Measurements from ENCODE around the gene B3GLCT.

- TF ChIP-seq EZH2 (IDR thresholded peaks at IDR 0.05; ENCODE audit: insufficient read depth, poor library complexity, severe bottlenecking) = no peak
- TF ChIP-seq EZH2phosphoT487 (IDR thresholded peaks at IDR 0.05; ENCODE audit: insufficient read depth, low read depth) = no peak
Measured at GRCh38 chr13:31166591-31166990, 33.2 kb upstream of the B3GLCT start.

All from GM23248 (cell line).